ENCODE results near the gene PAK3.

The PAK3 gene

GRCh38 chrX:111159232-111159631 is 63.2 kb downstream of the PAK3 start:
- no peak for DNase-seq (ENCODE audit: low read depth)
- TF ChIP-seq CTCF (IDR thresholded peaks at IDR 0.05; ENCODE audit: control insufficient read depth, insufficient read depth, low read depth, low read length, missing control alignments), result no peak
- H3K4me3 ChIP-seq (ENCODE audit: control insufficient read depth, low read depth, low read length), result no peak overlapping the region

- TF ChIP-seq CTCF (IDR thresholded peaks at IDR 0.05; ENCODE audit: control insufficient read depth, insufficient read depth, low read depth, low read length, missing control alignments), result peak; percentile 44
- no peak for DNase-seq (ENCODE audit: low read depth)
- no peak overlapping the region for H3K4me3 ChIP-seq (ENCODE audit: control insufficient read depth, low read depth, low read length)
Measured at GRCh38 chrX:111164728-111165127, 68.7 kb downstream of the PAK3 start.

DNA sequence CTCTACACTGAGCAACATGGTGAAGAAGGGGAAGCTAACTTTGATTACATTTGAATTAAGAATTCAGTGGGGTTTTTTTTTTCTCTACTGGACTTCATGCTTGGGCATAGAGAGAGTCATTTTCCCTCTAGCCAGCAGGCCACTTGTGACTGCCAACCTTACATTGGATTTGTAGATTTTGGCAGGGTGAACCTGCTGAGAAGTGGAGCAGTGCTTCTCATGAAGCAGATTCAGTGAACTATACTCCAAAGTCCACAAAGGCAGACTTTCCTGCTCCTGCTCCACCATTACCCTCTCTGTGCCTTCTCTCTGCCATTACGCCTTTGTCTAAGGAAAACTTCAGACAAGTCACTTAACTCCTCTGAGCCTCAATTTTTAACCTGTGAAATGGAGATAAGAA is 69.9 kb downstream of the PAK3 start:
- no peak overlapping the region for H3K4me3 ChIP-seq (ENCODE audit: control insufficient read depth, low read depth, low read length)
- no peak for TF ChIP-seq CTCF (IDR thresholded peaks at IDR 0.05; ENCODE audit: control insufficient read depth, insufficient read depth, low read depth, low read length, missing control alignments)
- DNase-seq (ENCODE audit: low read depth), result no peak

DNA sequence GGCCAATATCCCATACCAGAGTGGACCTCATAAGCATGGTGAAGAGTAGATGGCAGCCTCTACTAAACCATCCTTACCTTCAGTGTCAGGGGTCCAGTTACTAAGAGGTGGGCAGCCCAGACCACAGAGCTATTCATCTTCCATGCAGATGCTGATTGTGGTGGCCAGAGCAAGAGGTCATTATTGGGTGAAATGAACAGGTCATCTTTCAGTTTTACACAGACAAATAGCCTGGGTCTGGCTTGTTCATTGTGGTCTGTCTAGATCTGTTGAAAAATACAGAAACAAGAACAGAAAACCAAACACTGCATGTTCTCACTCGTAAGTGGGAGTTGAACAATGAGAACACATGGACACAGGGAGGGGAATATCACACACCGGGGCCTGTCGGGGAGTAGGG is 71.3 kb downstream of the PAK3 start:
- TF ChIP-seq CTCF (IDR thresholded peaks at IDR 0.05; ENCODE audit: control insufficient read depth, insufficient read depth, low read depth, low read length, missing control alignments), result no peak
- H3K4me3 ChIP-seq (ENCODE audit: control insufficient read depth, low read depth, low read length), result no peak overlapping the region
- DNase-seq (ENCODE audit: low read depth), result no peak

GRCh38 chrX:111168314-111168713 is 72.3 kb downstream of the PAK3 start:
- no peak for DNase-seq (ENCODE audit: low read depth)
- no peak overlapping the region for H3K4me3 ChIP-seq (ENCODE audit: control insufficient read depth, low read depth, low read length)
- peak; percentile 34 for TF ChIP-seq CTCF (IDR thresholded peaks at IDR 0.05; ENCODE audit: control insufficient read depth, insufficient read depth, low read depth, low read length, missing control alignments)

DNA sequence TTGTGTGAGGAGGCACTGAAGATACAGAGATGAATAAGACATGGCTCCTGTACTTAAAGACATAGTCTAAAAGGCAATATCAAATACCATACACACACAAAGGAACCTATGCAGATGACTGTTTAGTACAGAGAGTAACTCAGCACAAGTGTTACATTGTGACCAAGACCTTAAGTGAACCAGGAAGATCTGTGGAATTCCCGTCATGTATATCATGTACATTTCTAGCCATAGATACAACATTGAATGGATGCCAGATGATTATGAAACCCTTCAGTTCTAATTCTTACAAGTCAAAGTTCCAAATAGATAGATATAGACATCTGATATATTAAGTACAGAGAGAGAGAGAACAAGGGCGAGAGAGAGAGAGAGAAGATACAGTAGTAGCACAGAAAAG is 73.2 kb downstream of the PAK3 start:
- DNase-seq (ENCODE audit: low read depth), result no peak
- no peak overlapping the region for H3K4me3 ChIP-seq (ENCODE audit: control insufficient read depth, low read depth, low read length)
- TF ChIP-seq CTCF (IDR thresholded peaks at IDR 0.05; ENCODE audit: control insufficient read depth, insufficient read depth, low read depth, low read length, missing control alignments), result no peak

- no peak for TF ChIP-seq CTCF (IDR thresholded peaks at IDR 0.05; ENCODE audit: control insufficient read depth, insufficient read depth, low read depth, low read length, missing control alignments)
- no peak for DNase-seq (ENCODE audit: low read depth)
- no peak overlapping the region for H3K4me3 ChIP-seq (ENCODE audit: control insufficient read depth, low read depth, low read length)
Measured at GRCh38 chrX:111170017-111170416, 74.0 kb downstream of the PAK3 start.

Data from AG09309 (cell line).